Thyroid gland (tissue), 4 donors: ENCODE data around the gene PTPRT.

Source experiments
- CTCF ChIP-seq, 6 experiments: fragments of 200-600 bp in 3 of 6; fragments of 450-650 bp in 3 of 6; sonication (generic) in 3 of 6; IDR thresholded peaks; one replicate each; pipeline ENCODE4 v1.5.1; 2016 to 2019; ENCODE audit warnings: antibody characterized with exemption in 6 of 6, mild to moderate bottlenecking in 2 of 6, inconsistent platforms in 1 of 6, moderate library complexity in 1 of 6
- POLR2A ChIP-seq, 2 donors: fragments of 450-650 bp; IDR thresholded peaks; one replicate each; pipeline ENCODE4 v1.6.1; 2017; ENCODE audit warnings: antibody characterized with exemption in 2 of 2, mild to moderate bottlenecking in 2 of 2, moderate library complexity in 1 of 2

- TF ChIP-seq CTCF (IDR thresholded peaks at IDR 0.05) (no peak), POLR2A (IDR thresholded peaks at IDR 0.05) (no peak)
Observed at GRCh38 chr20:43138061-43138770, 51.5 kb downstream of the PTPRT start.
